Measurements from ENCODE around the gene FEM1B. TPM values are rescaled to one million over a fixed set of nuclear protein-coding genes. Genes with fewer than 3 reads are reported as not detected.
A peak's percentile ranks its signal among the peaks of the same experiment; 100 is the strongest.

FEM1B gene
- polyA plus RNA-seq, 3 donors = 61.1 to 70.1 (median 64.1) TPM

GRCh38 chr15:68256675-68257450 lies 20.7 kb upstream of the FEM1B start:
- DNase-seq (ENCODE audit: low read depth in 3 of 3, low spot score in 2 of 3) = peak in 2 of 3 donors; percentile 72 to 74

GRCh38 chr15:68258692-68259091 lies 18.9 kb upstream of the FEM1B start:
- no peak for DNase-seq (ENCODE audit: low read depth in 3 of 3, low spot score in 2 of 3)

DNA sequence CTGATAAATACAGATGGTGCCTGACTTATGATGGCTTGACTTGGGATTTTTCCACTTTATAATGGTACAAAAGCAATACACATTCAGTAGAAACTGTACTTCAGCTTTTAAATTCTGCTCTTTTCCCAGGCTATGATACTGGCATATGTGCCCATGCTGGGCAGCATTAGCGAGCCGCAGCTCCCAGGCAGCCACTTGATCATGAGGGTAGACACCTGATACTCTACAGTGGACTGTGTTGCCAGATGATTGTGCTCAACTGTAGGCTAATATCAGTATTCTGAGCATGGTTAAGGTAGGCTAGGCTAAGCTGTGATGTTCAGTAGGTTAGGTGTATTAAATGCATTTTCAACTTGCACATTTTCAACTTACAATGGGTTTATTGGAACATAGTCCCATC lies 17.7 kb upstream of the FEM1B start:
- DNase-seq (ENCODE audit: low read depth in 3 of 3, low spot score in 2 of 3) = no peak

DNA sequence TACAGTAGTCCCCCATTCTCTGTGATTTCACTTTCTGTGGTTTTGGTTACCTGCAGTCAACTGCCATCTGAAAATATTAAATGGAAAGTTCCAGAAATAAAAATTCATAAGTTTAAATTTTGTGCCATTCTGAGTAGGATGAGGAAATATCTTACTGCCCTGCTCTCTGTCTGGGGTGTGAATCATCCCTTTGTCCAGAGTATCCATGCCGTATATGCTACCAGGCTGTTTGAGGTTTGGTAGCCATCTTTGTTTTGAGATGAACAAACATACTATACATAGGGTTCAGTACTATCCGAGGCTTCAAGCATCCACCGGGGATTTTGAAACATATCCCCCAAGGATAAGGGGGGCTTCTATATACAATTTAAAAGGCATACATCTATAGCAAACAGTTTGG lies 16.3 kb upstream of the FEM1B start:
- DNase-seq (ENCODE audit: low read depth in 3 of 3, low spot score in 2 of 3) = no peak

DNA sequence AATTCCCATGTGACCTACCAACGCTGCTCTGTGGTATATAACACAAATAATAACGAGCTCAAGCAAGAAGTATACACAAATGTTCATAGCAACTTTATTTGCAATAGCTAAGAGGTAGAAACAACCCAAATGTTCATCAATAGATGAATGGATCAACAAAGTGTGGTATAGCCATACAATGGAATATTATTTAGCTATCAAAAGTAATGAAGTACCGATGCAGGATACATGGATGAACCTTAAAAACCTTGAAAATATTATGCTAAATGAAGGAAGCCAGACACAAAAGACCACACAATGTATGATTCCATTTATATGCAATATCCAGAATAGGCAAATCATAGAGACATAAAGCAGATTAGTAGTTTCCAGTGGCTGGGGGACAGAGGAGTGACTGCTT lies 15.6 kb upstream of the FEM1B start:
- DNase-seq (ENCODE audit: low read depth in 3 of 3, low spot score in 2 of 3) = no peak

- no peak for DNase-seq (ENCODE audit: low read depth in 3 of 3, low spot score in 2 of 3)
Measured at GRCh38 chr15:68262514-68263356, 14.8 kb upstream of the FEM1B start.

DNA sequence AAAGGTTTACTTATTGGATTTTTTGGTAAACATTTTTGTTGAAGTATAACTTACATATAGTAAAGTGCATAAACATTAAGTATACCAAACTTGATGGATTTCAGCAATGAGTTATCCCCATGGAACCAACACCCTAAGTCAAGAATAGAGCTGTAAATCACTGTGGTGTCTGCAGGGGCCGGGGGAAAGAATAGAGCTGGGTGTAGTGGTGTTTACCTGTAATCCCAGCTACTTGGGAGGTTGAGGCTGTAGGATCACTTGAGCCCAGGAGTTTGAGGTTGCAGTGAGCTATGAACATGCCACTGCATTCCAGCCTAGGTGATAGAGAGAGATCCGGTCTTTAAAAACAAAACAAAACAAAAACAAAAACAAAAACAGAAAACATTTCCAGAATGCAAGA lies 13.3 kb upstream of the FEM1B start:
- DNase-seq (ENCODE audit: low read depth in 3 of 3, low spot score in 2 of 3) = no peak

DNA sequence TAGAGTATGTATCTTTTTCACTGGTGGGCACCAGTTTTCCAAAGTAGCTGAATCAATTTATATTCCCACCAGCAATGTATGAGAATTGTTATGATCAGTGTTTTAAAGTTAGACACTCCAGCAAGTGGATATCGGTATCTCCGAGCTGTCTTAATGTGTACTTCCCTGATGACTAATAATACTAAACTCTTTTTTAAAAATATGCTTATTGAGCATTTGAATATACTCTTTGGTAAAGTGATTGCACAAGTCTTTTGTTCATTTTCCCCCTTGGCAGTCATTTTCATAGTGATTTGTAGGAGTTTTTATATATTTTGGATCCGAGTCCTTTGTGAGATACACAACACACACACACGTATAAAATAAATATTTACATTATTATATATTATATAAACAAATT lies 12.5 kb upstream of the FEM1B start:
- DNase-seq (ENCODE audit: low read depth in 3 of 3, low spot score in 2 of 3) = no peak

DNA sequence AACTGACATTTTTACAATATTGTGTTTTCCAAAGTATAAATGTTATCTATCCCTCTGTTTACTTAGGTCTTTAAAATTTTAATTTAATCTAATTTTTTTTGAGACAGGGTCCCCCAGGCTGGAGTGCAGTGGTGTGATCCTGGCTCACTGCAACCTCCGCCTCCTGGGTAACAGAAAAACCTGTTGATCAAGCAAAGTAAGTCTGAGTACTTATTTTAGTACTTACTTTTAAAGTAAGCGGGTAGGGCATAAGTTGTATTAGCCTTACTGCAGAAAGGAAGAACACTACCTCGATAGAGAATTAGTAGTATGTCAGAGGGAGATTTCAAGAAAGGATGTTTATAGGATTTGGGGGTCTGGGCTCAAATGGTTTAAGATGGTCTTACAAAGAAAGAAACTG lies 11.9 kb upstream of the FEM1B start:
- DNase-seq (ENCODE audit: low read depth in 3 of 3, low spot score in 2 of 3) = no peak

- no peak for DNase-seq (ENCODE audit: low read depth in 3 of 3, low spot score in 2 of 3)
Measured at GRCh38 chr15:68268405-68268804, 9.1 kb upstream of the FEM1B start.

DNA sequence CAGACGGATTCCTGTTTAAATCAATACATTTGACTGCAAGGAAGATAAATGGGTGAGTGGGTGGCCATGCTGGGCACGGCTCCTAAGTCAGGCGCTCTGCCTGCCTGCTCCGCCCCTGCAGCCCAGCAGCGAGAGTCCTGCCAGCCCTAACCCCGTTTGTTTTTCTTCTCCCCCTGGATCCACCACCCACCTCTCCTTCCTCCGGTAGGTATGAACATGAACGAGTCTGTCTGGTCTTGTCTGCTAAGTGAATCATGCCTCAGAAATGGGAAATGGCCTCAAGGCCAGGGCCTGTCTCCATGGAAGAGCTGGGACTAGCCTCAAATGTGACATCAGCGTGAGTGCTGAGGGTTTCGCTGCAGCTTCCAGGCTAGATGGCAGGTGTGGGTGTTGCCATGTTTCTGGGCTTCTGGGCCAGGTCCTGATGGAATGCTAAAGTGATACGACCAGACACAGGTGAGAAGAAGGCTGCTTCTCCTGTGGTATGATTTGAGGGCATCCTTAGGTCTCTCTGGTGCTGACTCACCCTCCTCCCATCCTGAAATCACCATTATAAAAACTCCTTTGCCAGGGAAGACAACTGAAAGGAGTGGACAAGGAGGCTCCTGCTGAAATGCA lies 5.6 kb upstream of the FEM1B start:
- no peak for DNase-seq (ENCODE audit: low read depth in 3 of 3, low spot score in 2 of 3)

GRCh38 chr15:68272721-68273271 lies 4.7 kb upstream of the FEM1B start:
- no peak for DNase-seq (ENCODE audit: low read depth in 3 of 3, low spot score in 2 of 3)

- no peak for DNase-seq (ENCODE audit: low read depth in 3 of 3, low spot score in 2 of 3)
Measured at GRCh38 chr15:68274201-68274848, 3.2 kb upstream of the FEM1B start.

DNA sequence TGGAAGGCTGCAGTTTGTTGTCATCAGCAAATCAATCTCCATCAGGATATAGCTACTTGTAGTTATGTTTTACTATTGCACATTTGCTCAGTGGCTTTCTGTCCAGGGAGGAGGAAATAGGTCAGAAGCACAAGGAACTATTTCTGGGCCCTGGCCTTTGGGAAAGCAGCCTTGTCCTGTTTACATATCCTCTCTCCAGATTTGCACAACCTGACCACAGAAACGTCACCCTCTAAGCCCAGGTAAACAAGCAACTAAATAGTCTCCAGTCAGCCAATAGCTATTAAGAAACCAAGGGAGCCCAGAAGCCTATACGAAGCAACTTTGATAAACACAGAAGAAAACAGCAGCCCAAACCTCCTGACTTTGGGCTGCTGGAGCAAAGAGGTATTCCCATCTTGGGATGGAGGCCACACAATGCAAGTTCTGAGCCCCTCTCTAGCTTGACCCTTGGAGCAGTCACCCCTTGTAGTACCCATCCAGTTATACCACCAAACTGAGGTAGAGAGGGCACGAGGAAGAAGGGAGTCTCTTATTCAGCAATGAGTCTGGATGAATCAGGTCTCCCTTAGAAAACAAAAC lies 2.3 kb upstream of the FEM1B start:
- DNase-seq (ENCODE audit: low read depth in 3 of 3, low spot score in 2 of 3) = no peak

DNA sequence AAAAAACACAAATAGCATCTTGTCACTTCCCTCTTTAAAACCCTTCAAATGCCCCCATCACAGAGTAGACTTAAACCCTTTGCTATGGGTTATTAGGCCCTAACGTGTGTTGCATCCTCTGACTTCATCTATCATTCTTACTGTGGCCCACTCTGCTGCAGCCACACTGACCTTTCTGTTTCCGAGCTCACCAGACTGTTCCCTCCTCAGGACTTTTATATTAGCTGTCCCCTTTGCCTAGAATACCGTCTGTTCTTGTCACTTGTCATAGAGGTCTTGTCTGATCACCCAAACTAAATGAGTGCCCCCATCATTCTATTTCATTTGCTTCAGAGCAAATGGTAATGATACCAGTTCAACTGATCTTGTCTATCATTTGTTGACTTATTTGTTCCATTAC lies 877 bp upstream of the FEM1B start:
- no peak for DNase-seq (ENCODE audit: low read depth in 3 of 3, low spot score in 2 of 3)

GRCh38 chr15:68277131-68277602 lies 378 bp upstream of the FEM1B start:
- peak in 1 of 3 donors; percentile 14 for DNase-seq (ENCODE audit: low read depth in 3 of 3, low spot score in 2 of 3)

DNA sequence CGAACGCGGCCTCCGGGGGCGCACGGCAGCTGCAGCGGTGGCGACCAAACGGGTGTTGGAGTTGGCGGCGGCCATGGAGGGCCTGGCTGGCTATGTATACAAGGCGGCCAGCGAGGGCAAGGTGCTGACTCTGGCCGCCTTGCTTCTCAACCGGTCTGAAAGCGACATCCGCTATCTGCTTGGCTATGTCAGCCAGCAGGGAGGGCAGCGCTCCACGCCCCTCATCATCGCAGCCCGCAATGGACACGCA lies 725 bp downstream of the FEM1B start:
- DNase-seq (ENCODE audit: low read depth in 3 of 3, low spot score in 2 of 3) = peak in 1 of 3 donors; percentile 29

- no peak for DNase-seq (ENCODE audit: low read depth in 3 of 3, low spot score in 2 of 3)
Measured at GRCh38 chr15:68278595-68279405, 1.3 kb downstream of the FEM1B start.

All from right renal cortex interstitium (tissue), 3 donors.